K562 (cell line): ENCODE data around the gene ROPN1. TPM values are rescaled to one million over a fixed set of nuclear protein-coding genes. Genes with fewer than 3 reads are reported as not detected.

ENCODE experiments used
- ATAC-seq: fragments of 200-7000 bp; cut with Tn5 transposase; 3 replicates; pipeline ENCODE4 v1.9.1; 2020; ENCODE audit warnings: moderate library complexity
- BruUV-seq: library from RNA; stranded (reverse); fragments of 400-500 nt; replicated peaks from 2 replicates; lab custom pipeline; 2021; lab: Mats Ljungman, UMichigan
- CTCF ChIA-PET: fragments of 300-600 bp; formaldehyde crosslinking; extraction: SDS; loops from one replicate; lab custom pipeline; 2021; ENCODE audit warnings: low intra/inter-chr PET ratio; lab: Yijun Ruan, JAX
- POLR2A ChIA-PET: fragments of 300-600, 350-650 bp; sonication (Branson Sonifier 250); formaldehyde crosslinking; extraction: SDS; loops from one replicate; lab custom pipeline; 2021; ENCODE audit warnings: antibody characterized with exemption, inconsistent platforms; lab: Yijun Ruan, JAX
- DNase-seq, 4 experiments: peaks; one replicate each; pipeline versions ENCODE4 v3.0.0 to v3.0.0-alpha.2; 2011 to 2018; ENCODE audit warnings: low spot score in 3 of 4, mixed read lengths in 3 of 4; ENCODE audit errors: extremely low read depth in 1 of 4
- FAIRE-seq: peaks from 2 replicates; lab custom pipeline; 2011; peaks lifted over from hg19 to GRCh38; lab: Jason Lieb, UNC
- H2AFZ ChIP-seq: 2 replicates; pipeline ENCODE4 v1.6.0; 2011; ENCODE audit warnings: low read depth, low read length, control low read depth, inconsistent platforms
- H3K27ac ChIP-seq: fragments of 200-600 bp; 3 replicates; pipeline ENCODE4 v1.8.0; 2011; ENCODE audit warnings: low read depth, mild to moderate bottlenecking, control low read depth, inconsistent platforms, low read length, moderate library complexity, mixed read lengths; ENCODE audit errors: extremely low read depth
- H3K27me3 ChIP-seq, 2 experiments: fragments of 300-600 bp in 1 of 2; 2 replicates in 1 of 2; 3 replicates in 1 of 2; pipeline versions ENCODE4 v1.6.0 to v1.8.0; 2011; ENCODE audit warnings: inconsistent platforms in 2 of 2, low read length in 2 of 2, mild to moderate bottlenecking in 1 of 2, mixed read lengths in 1 of 2, moderate library complexity in 1 of 2; ENCODE audit not compliant: control insufficient read depth in 2 of 2, insufficient read depth in 2 of 2
- H3K36me3 ChIP-seq: fragments of 300-600 bp; 3 replicates; pipeline ENCODE4 v1.8.0; 2011; ENCODE audit warnings: mild to moderate bottlenecking, low read length, inconsistent platforms; ENCODE audit not compliant: control insufficient read depth, insufficient read depth
- H3K4me1 ChIP-seq, 2 experiments: fragments of 200-600 bp in 1 of 2; replicated peaks in 1 of 2; 2 replicates in 1 of 2; 3 replicates in 1 of 2; pipeline versions ENCODE4 v1.5.1 to v1.8.0; 2011; ENCODE audit warnings: inconsistent platforms in 2 of 2, low read length in 2 of 2, mild to moderate bottlenecking in 1 of 2, mixed read lengths in 1 of 2, moderate library complexity in 1 of 2; ENCODE audit not compliant: control insufficient read depth in 2 of 2, insufficient read depth in 2 of 2
- H3K4me2 ChIP-seq: 2 replicates; pipeline ENCODE4 v1.6.1; 2011; ENCODE audit warnings: low read length, control low read depth, inconsistent platforms, mixed read lengths; ENCODE audit not compliant: insufficient read depth
- H3K4me3 ChIP-seq: fragments of 200-600 bp; sonication (generic), shearing (Covaris generic); 2 replicates; pipeline ENCODE4 v1.5.1; 2016; ENCODE audit warnings: control low read depth, inconsistent platforms
- H3K79me2 ChIP-seq: fragments of 200-600 bp; 3 replicates; pipeline ENCODE4 v1.8.0; 2011; ENCODE audit warnings: low read length, inconsistent platforms; ENCODE audit not compliant: control insufficient read depth, insufficient read depth
- H3K9ac ChIP-seq, 2 experiments: 2 replicates each; pipeline versions ENCODE4 v1.6.0 to v1.6.1; 2011; ENCODE audit warnings: low read depth in 2 of 2, low read length in 2 of 2, control low read depth in 1 of 2, inconsistent platforms in 1 of 2, mild to moderate bottlenecking in 1 of 2, mixed read lengths in 1 of 2; ENCODE audit not compliant: insufficient read depth in 1 of 2
- H3K9me1 ChIP-seq: one replicate; pipeline ENCODE4 v1.6.0; 2011; ENCODE audit warnings: inconsistent platforms, mild to moderate bottlenecking, low read length, moderate library complexity; ENCODE audit not compliant: control insufficient read depth, insufficient read depth
- H3K9me3 ChIP-seq: replicated peaks from 2 replicates; pipeline ENCODE4 v1.5.1; 2011; ENCODE audit warnings: low read depth, low read length, inconsistent platforms; ENCODE audit not compliant: control insufficient read depth, insufficient read depth
- H4K20me1 ChIP-seq: replicated peaks from 2 replicates; pipeline ENCODE4 v1.6.1; 2011; ENCODE audit warnings: low read length, inconsistent platforms, mixed read lengths; ENCODE audit not compliant: control insufficient read depth, insufficient read depth
- CBFA2T2 ChIP-seq: fragments of 450-650 bp; conservative IDR thresholded peaks from 2 replicates; pipeline ENCODE4 v1.6.1; 2017; ENCODE audit warnings: mild to moderate bottlenecking
- CBX3 ChIP-seq, 2 experiments: IDR thresholded peaks; 1 replicate in 1 of 2; 2 replicates in 1 of 2; pipeline ENCODE4 v1.6.1; 2012; ENCODE audit warnings: inconsistent platforms in 2 of 2, low read length in 2 of 2, borderline replicate concordance in 1 of 2, control low read depth in 1 of 2
- ETV5 ChIP-seq: sonication (generic); formaldehyde crosslinking; IDR thresholded peaks from 2 replicates; pipeline ENCODE4 v1.4.0; 2020; ENCODE audit warnings: low read depth, mild to moderate bottlenecking, missing genetic modification reagents
- MIER1 ChIP-seq: fragments of 450-650 bp; IDR thresholded peaks from 2 replicates; pipeline ENCODE4 v1.6.1; 2016; ENCODE audit warnings: antibody characterized with exemption, mild to moderate bottlenecking, low read depth
- PCBP2 ChIP-seq: fragments of 200-400 bp; formaldehyde crosslinking; IDR thresholded peaks from 2 replicates; pipeline ENCODE4 v1.6.1; 2018; ENCODE audit warnings: low read length, low read depth, mild to moderate bottlenecking, moderate library complexity; ENCODE audit not compliant: poor library complexity, severe bottlenecking
- RBM17 ChIP-seq: fragments of 200-400 bp; formaldehyde crosslinking; IDR thresholded peaks from 2 replicates; pipeline ENCODE4 v1.6.1; 2017; ENCODE audit warnings: low read depth, mild to moderate bottlenecking, low read length, borderline replicate concordance
- RBM39 ChIP-seq: fragments of 200-400 bp; formaldehyde crosslinking; optimal IDR thresholded peaks from 2 replicates; pipeline ENCODE3; 2018; ENCODE audit warnings: low read depth, low read length
- SIX5 ChIP-seq, 2 experiments: IDR thresholded peaks; 2 replicates each; pipeline ENCODE4 v1.6.1; 2011; ENCODE audit warnings: low read length in 2 of 2, borderline replicate concordance in 1 of 2, low read depth in 1 of 2, mild to moderate bottlenecking in 1 of 2, moderate library complexity in 1 of 2; ENCODE audit not compliant: insufficient read depth in 1 of 2
- SMAD2 ChIP-seq: fragments of 150-350 bp; IDR thresholded peaks from 2 replicates; pipeline ENCODE4 v1.6.1; 2014; ENCODE audit warnings: low read depth, mild to moderate bottlenecking, low read length
- SOX6 ChIP-seq: fragments of 450-650 bp; IDR thresholded peaks from 2 replicates; pipeline ENCODE4 v1.6.1; 2014; ENCODE audit warnings: mild to moderate bottlenecking
- TAF15 ChIP-seq: fragments of 200-400 bp; formaldehyde crosslinking; IDR thresholded peaks from 2 replicates; pipeline ENCODE4 v1.6.1; 2017; ENCODE audit warnings: mild to moderate bottlenecking, low read depth, low read length, moderate library complexity
- TAL1 ChIP-seq: fragments of 450-650 bp; IDR thresholded peaks from 2 replicates; pipeline ENCODE4 v1.6.1; 2016; ENCODE audit warnings: mild to moderate bottlenecking
- ZNF174 ChIP-seq: fragments of 250-450 bp; sonication (Bioruptor Pico); IDR thresholded peaks from 2 replicates; pipeline ENCODE4 v1.4.0; 2020; ENCODE audit warnings: mild to moderate bottlenecking
- ZNF217 ChIP-seq: sonication (generic); formaldehyde crosslinking; IDR thresholded peaks from 2 replicates; pipeline ENCODE4 v1.8.0; 2022; ENCODE audit warnings: mild to moderate bottlenecking, missing genetic modification reagents
- ZNF224 ChIP-seq: sonication (generic); formaldehyde crosslinking; IDR thresholded peaks from 2 replicates; pipeline ENCODE4 v1.8.0; 2022; ENCODE audit warnings: mild to moderate bottlenecking, missing genetic modification reagents
- WGBS: fragments of 100-300 bp; shearing (Covaris generic); methylation state at CpG from one replicate; pipeline ENCODE4 v1.1.6; 2016; ENCODE audit warnings: low coverage, mixed read lengths; ENCODE audit not compliant: insufficient coverage; ENCODE audit errors: missing lambda C conversion rate; 5-methylcytosine and 5-hydroxymethylcytosine counted together
- in situ Hi-C: fragments of 300-500 bp; cut with MboI; formaldehyde crosslinking; loops from 4 replicates; pipeline ENCODE4 v1.15.0; 2018; ENCODE audit warnings: inconsistent platforms, mixed read lengths
- intact Hi-C: fragments of 100-400 bp; cut with micrococcal nuclease; formaldehyde crosslinking; loops from 2 replicates; pipeline ENCODE4 v1.14.2; 2022
- polyA plus RNA-seq, 8 experiments: library from polyadenylated mRNA; depleted of rRNA in 4 of 8; stranded (reverse) in 5 of 8; unstranded in 3 of 8; fragments of >200 nt; fragmentation: Nextera tagmentation in 2 of 8; fragmentation: Illumina TruSeq in 1 of 8; extraction: Ambion mirVana in 2 of 8; extraction: Trizol in 1 of 8; gene quantifications; 2 replicates each; pipeline versions ENCODE4 v1.2.1 to v1.2.3, GENCODE V29; 2011 to 2014; ENCODE audit warnings: inconsistent platforms in 1 of 8, missing spikeins in 1 of 8
- total RNA-seq, 7 experiments: library from RNA; depleted of rRNA in 6 of 7; stranded (reverse); fragments of >200 nt in 6 of 7; fragmentation: Illumina TruSeq in 2 of 7; extraction: Trizol in 2 of 7; gene quantifications; 2 replicates each; pipeline versions ENCODE4 v1.2.1 to v1.2.3, GENCODE V29; 2011 to 2021; ENCODE audit warnings: low replicate concordance in 1 of 7
- TF ChIP-seq, protein P1 (sequence below): fragments of 450-650 bp; IDR thresholded peaks from 2 replicates; pipeline ENCODE4 v1.6.1; 2016; ENCODE audit warnings: low read depth

ROPN1 gene
- total and polyA plus RNA-seq, 9 of the 15 experiments (the other 6 are each of a cell fraction or from before 2014, with no cell fraction given) = not detected

DNA sequence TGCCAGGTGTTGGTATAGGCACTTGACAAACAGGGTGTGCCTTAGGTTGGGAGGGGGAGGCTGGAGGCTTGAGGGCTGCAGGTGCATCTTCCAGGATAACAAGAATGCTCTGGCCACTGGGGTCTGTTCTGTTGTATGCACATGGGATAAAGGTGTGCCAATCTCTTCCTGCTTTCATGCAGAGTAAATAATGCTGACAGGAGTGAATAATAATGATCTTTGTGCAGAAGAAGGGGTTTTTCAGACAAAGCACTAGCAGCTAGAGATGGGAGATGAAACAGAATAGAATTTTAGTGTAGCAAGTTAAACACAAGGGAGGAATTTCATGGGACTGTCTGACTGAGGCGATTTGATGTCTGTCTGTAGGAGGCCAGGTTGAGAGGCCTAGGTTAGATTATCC is 1.9 kb upstream of the ROPN1 start:
- BruUV-seq = no TSS peak
- no peaks in the 10 kb centered on the region for H4K20me1 ChIP-seq
- H3K27ac ChIP-seq = no peak overlapping the region
- ChIA-PET POLR2A (no interaction called here), CTCF (no interaction called here)
- DNase-seq (no peak), ATAC-seq (no peak), FAIRE-seq (no peak)
- intact Hi-C loops = no loop called here
- no peaks in the 10 kb centered on the region for H3K27me3 ChIP-seq
- H3K4me1 ChIP-seq = no peaks in the 10 kb centered on the region
- no peak overlapping the region for H3K4me2 ChIP-seq
- no peak overlapping the region for H2AFZ ChIP-seq
- no peaks in the 10 kb centered on the region for H3K9me1 ChIP-seq
- in situ Hi-C loops = loop anchor here (5.0 kb wide), 1 partner anchor 1973 kb away; the partner anchor contains the start of gene ROPN1B
- 0% methylated on average over 1 of the region's 1 CpG for WGBS
- no peak overlapping the region for H3K9ac ChIP-seq
- H3K79me2 ChIP-seq = no peaks in the 10 kb centered on the region
- no peaks in the 10 kb centered on the region for H3K36me3 ChIP-seq
- TF ChIP-seq ZNF217 (no peak), ETV5 (no peak), SIX5 (IDR thresholded peaks at IDR 0.05; ENCODE audit: borderline replicate concordance in 1 of 2, insufficient read depth in 1 of 2, low read depth in 1 of 2, low read length in 2 of 2) (no peak), MIER1 (no peak), ZNF224 (CRISPR knock-in tag) (no peak), TAL1 (no peak), CBX3 (IDR thresholded peaks at IDR 0.05; ENCODE audit: borderline replicate concordance in 1 of 2, low read length in 2 of 2) (no peak), SOX6 (no peak), RBM39 (no peak), SMAD2 (no peak), PCBP2 (no peak), ZNF174 (CRISPR knock-in tag) (no peak), RBM17 (no peak), CBFA2T2 (no peak), TAF15 (no peak)
- TF ChIP-seq, protein P1, sequence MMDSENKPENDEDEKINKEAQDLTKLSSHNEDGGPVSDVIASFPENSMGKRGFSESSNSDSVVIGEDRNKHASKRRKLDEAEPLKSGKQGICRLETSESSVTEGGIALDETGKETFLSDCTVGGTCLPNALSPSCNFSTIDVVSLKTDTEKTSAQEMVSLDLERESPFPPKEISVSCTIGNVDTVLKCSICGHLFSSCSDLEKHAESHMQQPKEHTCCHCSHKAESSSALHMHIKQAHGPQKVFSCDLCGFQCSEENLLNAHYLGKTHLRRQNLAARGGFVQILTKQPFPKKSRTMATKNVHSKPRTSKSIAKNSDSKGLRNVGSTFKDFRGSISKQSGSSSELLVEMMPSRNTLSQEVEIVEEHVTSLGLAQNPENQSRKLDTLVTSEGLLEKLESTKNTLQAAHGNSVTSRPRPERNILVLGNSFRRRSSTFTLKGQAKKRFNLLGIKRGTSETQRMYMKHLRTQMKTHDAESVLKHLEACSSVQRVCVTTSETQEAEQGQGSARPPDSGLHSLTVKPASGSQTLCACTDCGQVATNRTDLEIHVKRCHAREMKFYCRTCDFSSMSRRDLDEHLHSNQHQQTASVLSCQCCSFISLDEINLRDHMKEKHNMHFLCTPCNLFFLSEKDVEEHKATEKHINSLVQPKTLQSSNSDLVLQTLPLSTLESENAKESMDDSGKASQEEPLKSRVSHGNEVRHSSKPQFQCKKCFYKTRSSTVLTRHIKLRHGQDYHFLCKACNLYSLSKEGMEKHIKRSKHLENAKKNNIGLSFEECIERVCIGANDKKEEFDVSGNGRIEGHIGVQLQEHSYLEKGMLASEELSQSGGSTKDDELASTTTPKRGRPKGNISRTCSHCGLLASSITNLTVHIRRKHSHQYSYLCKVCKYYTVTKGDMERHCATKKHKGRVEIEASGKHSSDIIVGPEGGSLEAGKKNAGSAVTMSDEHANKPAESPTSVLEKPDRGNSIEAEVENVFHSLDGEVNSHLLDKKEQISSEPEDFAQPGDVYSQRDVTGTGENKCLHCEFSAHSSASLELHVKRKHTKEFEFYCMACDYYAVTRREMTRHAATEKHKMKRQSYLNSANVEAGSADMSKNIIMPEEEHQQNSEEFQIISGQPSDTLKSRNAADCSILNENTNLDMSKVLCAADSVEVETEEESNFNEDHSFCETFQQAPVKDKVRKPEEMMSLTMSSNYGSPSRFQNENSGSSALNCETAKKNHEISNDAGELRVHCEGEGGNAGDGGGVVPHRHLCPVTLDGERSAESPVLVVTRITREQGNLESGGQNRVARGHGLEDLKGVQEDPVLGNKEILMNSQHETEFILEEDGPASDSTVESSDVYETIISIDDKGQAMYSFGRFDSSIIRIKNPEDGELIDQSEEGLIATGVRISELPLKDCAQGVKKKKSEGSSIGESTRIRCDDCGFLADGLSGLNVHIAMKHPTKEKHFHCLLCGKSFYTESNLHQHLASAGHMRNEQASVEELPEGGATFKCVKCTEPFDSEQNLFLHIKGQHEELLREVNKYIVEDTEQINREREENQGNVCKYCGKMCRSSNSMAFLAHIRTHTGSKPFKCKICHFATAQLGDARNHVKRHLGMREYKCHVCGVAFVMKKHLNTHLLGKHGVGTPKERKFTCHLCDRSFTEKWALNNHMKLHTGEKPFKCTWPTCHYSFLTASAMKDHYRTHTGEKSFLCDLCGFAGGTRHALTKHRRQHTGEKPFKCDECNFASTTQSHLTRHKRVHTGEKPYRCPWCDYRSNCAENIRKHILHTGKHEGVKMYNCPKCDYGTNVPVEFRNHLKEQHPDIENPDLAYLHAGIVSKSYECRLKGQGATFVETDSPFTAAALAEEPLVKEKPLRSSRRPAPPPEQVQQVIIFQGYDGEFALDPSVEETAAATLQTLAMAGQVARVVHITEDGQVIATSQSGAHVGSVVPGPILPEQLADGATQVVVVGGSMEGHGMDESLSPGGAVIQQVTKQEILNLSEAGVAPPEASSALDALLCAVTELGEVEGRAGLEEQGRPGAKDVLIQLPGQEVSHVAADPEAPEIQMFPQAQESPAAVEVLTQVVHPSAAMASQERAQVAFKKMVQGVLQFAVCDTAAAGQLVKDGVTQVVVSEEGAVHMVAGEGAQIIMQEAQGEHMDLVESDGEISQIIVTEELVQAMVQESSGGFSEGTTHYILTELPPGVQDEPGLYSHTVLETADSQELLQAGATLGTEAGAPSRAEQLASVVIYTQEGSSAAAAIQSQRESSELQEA = no peak
- TF ChIP-seq, all 486 proteins: peak for 0
- H3K4me3 ChIP-seq = no peak overlapping the region
- H3K9me3 ChIP-seq = no peaks in the 10 kb centered on the region
